Activated naive CD8-positive, alpha-beta T cell treated with anti-CD3 and anti-CD28 coated beads for 36 hours (primary cell): ENCODE results near the gene NRG3. TPM values are rescaled to one million over a fixed set of nuclear protein-coding genes. Genes with fewer than 3 reads are reported as not detected.

Experiments used
- DNase-seq: peaks from one replicate; pipeline ENCODE4 v3.0.0; 2021
- H3K27ac Mint-ChIP-seq: one replicate; pipeline ENCODE4 v1.8.0; 2022; ENCODE audit warnings: mild to moderate bottlenecking, moderate library complexity, mixed read lengths
- H3K27me3 Mint-ChIP-seq: one replicate; pipeline ENCODE4 v1.8.0; 2022; ENCODE audit warnings: mild to moderate bottlenecking, mixed read lengths
- H3K36me3 Mint-ChIP-seq: one replicate; pipeline ENCODE4 v1.8.0; 2021; ENCODE audit warnings: mild to moderate bottlenecking, mixed read lengths
- H3K4me1 Mint-ChIP-seq: one replicate; pipeline ENCODE4 v1.8.0; 2021; ENCODE audit warnings: mixed read lengths
- H3K4me3 Mint-ChIP-seq: one replicate; pipeline ENCODE4 v1.8.0; 2022; ENCODE audit warnings: mild to moderate bottlenecking, moderate library complexity, mixed read lengths
- H3K9me3 Mint-ChIP-seq: one replicate; pipeline ENCODE4 v1.8.0; 2022; ENCODE audit warnings: mixed read lengths
- total RNA-seq, 2 experiments: library from RNA; stranded (reverse); gene quantifications; one replicate each; pipeline ENCODE4 v1.2.3, GENCODE V29; 2021

NRG3 gene
- total RNA-seq, 2 experiments from 2014 or later: not detected

- H3K36me3 Mint-ChIP-seq: no peaks in the 10 kb centered on the region
- no peaks in the 10 kb centered on the region for H3K4me1 Mint-ChIP-seq
- no peak overlapping the region for H3K27ac Mint-ChIP-seq
- H3K9me3 Mint-ChIP-seq: no peaks in the 10 kb centered on the region
- DNase-seq: no peak
- no peaks in the 10 kb centered on the region for H3K27me3 Mint-ChIP-seq
- H3K4me3 Mint-ChIP-seq: no peak overlapping the region
These were observed 34.5 kb downstream of the NRG3 start for GRCh38 chr10:81909453-81909852.

GRCh38 chr10:81911328-81911727 lies 36.3 kb downstream of the NRG3 start:
- Mint-ChIP-seq H3K9me3 (no peaks in the 10 kb centered on the region), H3K27me3 (no peaks in the 10 kb centered on the region), H3K27ac (no peak overlapping the region), H3K4me1 (no peaks in the 10 kb centered on the region), H3K4me3 (no peak overlapping the region), H3K36me3 (no peaks in the 10 kb centered on the region)
- no peak for DNase-seq

GRCh38 chr10:81914736-81915503 lies 39.9 kb downstream of the NRG3 start:
- Mint-ChIP-seq H3K36me3 (no peaks in the 10 kb centered on the region), H3K27me3 (no peaks in the 10 kb centered on the region), H3K4me1 (no peaks in the 10 kb centered on the region), H3K4me3 (no peak overlapping the region), H3K9me3 (no peaks in the 10 kb centered on the region), H3K27ac (no peak overlapping the region)
- no peak for DNase-seq

- Mint-ChIP-seq H3K9me3 (no peaks in the 10 kb centered on the region), H3K27ac (no peak overlapping the region), H3K27me3 (no peaks in the 10 kb centered on the region), H3K36me3 (no peaks in the 10 kb centered on the region), H3K4me1 (no peaks in the 10 kb centered on the region), H3K4me3 (no peak overlapping the region)
- DNase-seq: no peak
These were observed 40.5 kb downstream of the NRG3 start for GRCh38 chr10:81915504-81915897.

GRCh38 chr10:81917666-81918065 lies 42.7 kb downstream of the NRG3 start:
- H3K27ac Mint-ChIP-seq: no peak overlapping the region
- DNase-seq: no peak
- H3K9me3 Mint-ChIP-seq: no peaks in the 10 kb centered on the region
- no peaks in the 10 kb centered on the region for H3K36me3 Mint-ChIP-seq
- H3K4me1 Mint-ChIP-seq: no peaks in the 10 kb centered on the region
- H3K4me3 Mint-ChIP-seq: no peak overlapping the region
- no peaks in the 10 kb centered on the region for H3K27me3 Mint-ChIP-seq

GRCh38 chr10:81918766-81919165 lies 43.8 kb downstream of the NRG3 start:
- Mint-ChIP-seq H3K9me3 (no peaks in the 10 kb centered on the region), H3K36me3 (no peaks in the 10 kb centered on the region), H3K27ac (no peak overlapping the region), H3K4me1 (no peaks in the 10 kb centered on the region), H3K4me3 (no peak overlapping the region), H3K27me3 (no peaks in the 10 kb centered on the region)
- no peak for DNase-seq

- H3K4me3 Mint-ChIP-seq: no peak overlapping the region
- no peaks in the 10 kb centered on the region for H3K9me3 Mint-ChIP-seq
- no peaks in the 10 kb centered on the region for H3K27me3 Mint-ChIP-seq
- H3K27ac Mint-ChIP-seq: no peak overlapping the region
- no peaks in the 10 kb centered on the region for H3K4me1 Mint-ChIP-seq
- no peaks in the 10 kb centered on the region for H3K36me3 Mint-ChIP-seq
- DNase-seq: no peak
These were observed 45.3 kb downstream of the NRG3 start for GRCh38 chr10:81920213-81920829.

GRCh38 chr10:81928119-81928518 lies 53.1 kb downstream of the NRG3 start:
- Mint-ChIP-seq H3K27ac (no peak overlapping the region), H3K4me1 (no peaks in the 10 kb centered on the region), H3K9me3 (no peaks in the 10 kb centered on the region), H3K27me3 (no peaks in the 10 kb centered on the region), H3K4me3 (no peak overlapping the region), H3K36me3 (no peaks in the 10 kb centered on the region)
- DNase-seq: no peak

GRCh38 chr10:81943583-81943982 lies 68.6 kb downstream of the NRG3 start:
- H3K4me1 Mint-ChIP-seq: no peaks in the 10 kb centered on the region
- H3K36me3 Mint-ChIP-seq: no peaks in the 10 kb centered on the region
- no peak overlapping the region for H3K27ac Mint-ChIP-seq
- H3K9me3 Mint-ChIP-seq: peaks cover 1% of the 10 kb centered on the region
- no peak overlapping the region for H3K4me3 Mint-ChIP-seq
- H3K27me3 Mint-ChIP-seq: no peaks in the 10 kb centered on the region
- DNase-seq: no peak

- H3K4me1 Mint-ChIP-seq: no peaks in the 10 kb centered on the region
- H3K9me3 Mint-ChIP-seq: no peaks in the 10 kb centered on the region
- H3K27me3 Mint-ChIP-seq: no peaks in the 10 kb centered on the region
- no peak overlapping the region for H3K4me3 Mint-ChIP-seq
- H3K27ac Mint-ChIP-seq: no peak overlapping the region
- DNase-seq: no peak
- H3K36me3 Mint-ChIP-seq: no peaks in the 10 kb centered on the region
These were observed 69.6 kb downstream of the NRG3 start for GRCh38 chr10:81944609-81945008.

GRCh38 chr10:81949283-81949682 lies 74.3 kb downstream of the NRG3 start:
- Mint-ChIP-seq H3K27ac (no peak overlapping the region), H3K27me3 (no peaks in the 10 kb centered on the region), H3K4me1 (no peaks in the 10 kb centered on the region), H3K9me3 (no peaks in the 10 kb centered on the region), H3K36me3 (no peaks in the 10 kb centered on the region), H3K4me3 (no peak overlapping the region)
- DNase-seq: no peak

GRCh38 chr10:81950358-81950757 lies 75.4 kb downstream of the NRG3 start:
- Mint-ChIP-seq H3K36me3 (no peaks in the 10 kb centered on the region), H3K9me3 (no peaks in the 10 kb centered on the region), H3K4me3 (no peak overlapping the region), H3K27ac (no peak overlapping the region), H3K27me3 (no peaks in the 10 kb centered on the region), H3K4me1 (no peaks in the 10 kb centered on the region)
- DNase-seq: no peak

- H3K9me3 Mint-ChIP-seq: no peaks in the 10 kb centered on the region
- no peak for DNase-seq
- no peaks in the 10 kb centered on the region for H3K4me1 Mint-ChIP-seq
- no peak overlapping the region for H3K4me3 Mint-ChIP-seq
- H3K27me3 Mint-ChIP-seq: no peaks in the 10 kb centered on the region
- H3K27ac Mint-ChIP-seq: no peak overlapping the region
- H3K36me3 Mint-ChIP-seq: no peaks in the 10 kb centered on the region
These were observed 78.4 kb downstream of the NRG3 start for GRCh38 chr10:81953420-81953819.

- no peak overlapping the region for H3K27ac Mint-ChIP-seq
- no peaks in the 10 kb centered on the region for H3K36me3 Mint-ChIP-seq
- H3K27me3 Mint-ChIP-seq: no peaks in the 10 kb centered on the region
- H3K4me3 Mint-ChIP-seq: no peak overlapping the region
- DNase-seq: no peak
- H3K4me1 Mint-ChIP-seq: no peaks in the 10 kb centered on the region
- H3K9me3 Mint-ChIP-seq: no peaks in the 10 kb centered on the region
These were observed 83.0 kb downstream of the NRG3 start for GRCh38 chr10:81957976-81958375.

GRCh38 chr10:81959016-81959415 lies 84.0 kb downstream of the NRG3 start:
- Mint-ChIP-seq H3K4me3 (no peak overlapping the region), H3K9me3 (no peaks in the 10 kb centered on the region), H3K27me3 (no peaks in the 10 kb centered on the region), H3K27ac (no peak overlapping the region), H3K4me1 (no peaks in the 10 kb centered on the region), H3K36me3 (no peaks in the 10 kb centered on the region)
- no peak for DNase-seq
